ENCODE data around the gene ZYG11B. TPM values are rescaled to one million over a fixed set of nuclear protein-coding genes. Genes with fewer than 3 reads are reported as not detected.

Gene ZYG11B
- total RNA-seq, 4 donors from 2014 or later, result 48.3 to 67.2 (median 59.7) TPM

GRCh38 chr1:52756020-52756419 lies 29.8 kb downstream of the ZYG11B start:
- H3K4me1 ChIP-seq, result peaks cover 0 to 23% (median 12%) of the 10 kb centered on the region in 3 donors
- TF ChIP-seq EP300 (IDR thresholded peaks at IDR 0.05) (no peak), CTCF (IDR thresholded peaks at IDR 0.05) (no peak), POLR2AphosphoS5 (IDR thresholded peaks at IDR 0.05) (no peak), POLR2A (IDR thresholded peaks at IDR 0.05) (no peak)
- WGBS, 2 donors (ENCODE audit: low coverage in 1 of 2), result 88 to 93% methylated on average over 2 of the region's 2 CpGs
- H3K27ac ChIP-seq, result no peak overlapping the region
- H3K4me3 ChIP-seq, result no peak overlapping the region
- peaks cover 0 to 41% of the 10 kb centered on the region in 2 donors for H3K36me3 ChIP-seq
- no peak for ATAC-seq
- no peaks in the 10 kb centered on the region for H3K9me3 ChIP-seq
- no peaks in the 10 kb centered on the region for H3K27me3 ChIP-seq

- WGBS, 2 donors (ENCODE audit: low coverage in 1 of 2), result 86 to 96% methylated on average over 6 of the region's 10 CpGs
- H3K27me3 ChIP-seq, result no peaks in the 10 kb centered on the region
- H3K4me3 ChIP-seq, result no peak overlapping the region
- no peaks in the 10 kb centered on the region for H3K9me3 ChIP-seq
- peaks cover 0 to 4% (median 0%) of the 10 kb centered on the region in 3 donors for H3K4me1 ChIP-seq
- no peak overlapping the region for H3K27ac ChIP-seq
- peaks cover 0 to 46% of the 10 kb centered on the region in 2 donors for H3K36me3 ChIP-seq
- ATAC-seq, result no peak
- TF ChIP-seq EP300 (IDR thresholded peaks at IDR 0.05) (no peak), POLR2AphosphoS5 (IDR thresholded peaks at IDR 0.05) (no peak), CTCF (IDR thresholded peaks at IDR 0.05) (no peak), POLR2A (IDR thresholded peaks at IDR 0.05) (no peak)
These were observed 33.7 kb downstream of the ZYG11B start for GRCh38 chr1:52759908-52760307.

- no peak for ATAC-seq
- Histone ChIP-seq H3K9me3 (no peaks in the 10 kb centered on the region), H3K4me3 (no peak overlapping the region), H3K27ac (no peak overlapping the region), H3K4me1 (peaks cover 0 to 6% (median 0%) of the 10 kb centered on the region in 3 donors), H3K27me3 (no peaks in the 10 kb centered on the region), H3K36me3 (peaks cover 0 to 19% of the 10 kb centered on the region in 2 donors)
- WGBS, 2 donors (ENCODE audit: low coverage in 1 of 2), result 70 to 79% methylated on average over 2 to 3 of the region's 4 CpGs
- TF ChIP-seq CTCF (IDR thresholded peaks at IDR 0.05) (no peak), POLR2A (IDR thresholded peaks at IDR 0.05) (no peak), EP300 (IDR thresholded peaks at IDR 0.05) (no peak), POLR2AphosphoS5 (IDR thresholded peaks at IDR 0.05) (no peak)
These were observed 41.5 kb downstream of the ZYG11B start for GRCh38 chr1:52767596-52768280.

GRCh38 chr1:52769346-52770033 lies 43.2 kb downstream of the ZYG11B start:
- WGBS, 2 donors (ENCODE audit: low coverage in 1 of 2), result 61 to 69% methylated on average over 4 of the region's 4 CpGs
- peaks cover 0 to 32% of the 10 kb centered on the region in 2 donors for H3K36me3 ChIP-seq
- H3K27me3 ChIP-seq, result no peaks in the 10 kb centered on the region
- TF ChIP-seq CTCF (IDR thresholded peaks at IDR 0.05) (no peak), POLR2A (IDR thresholded peaks at IDR 0.05) (no peak), POLR2AphosphoS5 (IDR thresholded peaks at IDR 0.05) (no peak), EP300 (IDR thresholded peaks at IDR 0.05) (no peak)
- H3K4me3 ChIP-seq, result no peak overlapping the region
- ATAC-seq, result no peak
- H3K9me3 ChIP-seq, result no peaks in the 10 kb centered on the region
- H3K27ac ChIP-seq, result no peak overlapping the region
- peaks cover 0 to 6% (median 0%) of the 10 kb centered on the region in 3 donors for H3K4me1 ChIP-seq

Measured in gastroesophageal sphincter (tissue), 4 donors.